SU-DHL-6 (cell line): Measurements from ENCODE around the gene SMIM34.
"Not testable (repeated sequence)": the region's sequence is repeated elsewhere in the genome, so short reads cannot be mapped to it uniquely, and the experiment has no call there.

Experiments used
- H2AFZ ChIP-seq: fragments of 200-600 bp; sonication (generic); 2 replicates; pipeline ENCODE4 v1.6.1; 2014; ENCODE audit warnings: low read depth, mild to moderate bottlenecking, moderate library complexity, mixed read lengths, antibody characterized with exemption, low read length; ENCODE audit not compliant: severe bottlenecking
- H3F3A ChIP-seq: fragments of 200-600 bp; shearing (Covaris generic); 2 replicates; pipeline ENCODE4 v1.6.0; 2016; ENCODE audit warnings: antibody characterized with exemption, mild to moderate bottlenecking; ENCODE audit not compliant: insufficient read depth
- H3K27ac ChIP-seq: fragments of 200-600 bp; sonication (generic); 2 replicates; pipeline ENCODE4 v1.5.1; 2016; ENCODE audit warnings: low read depth, mild to moderate bottlenecking, low read length, moderate library complexity, mixed read lengths
- H3K27me3 ChIP-seq: fragments of 200-600 bp; sonication (generic), shearing (Covaris generic); 2 replicates; pipeline ENCODE4 v1.6.0; 2014; ENCODE audit warnings: mild to moderate bottlenecking, low read length
- H3K36me3 ChIP-seq: fragments of 200-600 bp; sonication (generic); 2 replicates; pipeline ENCODE4 v1.6.1; 2014; ENCODE audit warnings: mild to moderate bottlenecking, low read length, mixed read lengths
- H3K4me2 ChIP-seq: fragments of 300-600, 200-600 bp; shearing (Covaris generic), sonication (generic); 2 replicates; pipeline ENCODE4 v1.6.0; 2014; ENCODE audit warnings: low read length, low read depth, mild to moderate bottlenecking; ENCODE audit not compliant: poor library complexity, severe bottlenecking
- H3K4me3 ChIP-seq: fragments of 200-600 bp; sonication (generic); 2 replicates; pipeline ENCODE4 v1.5.1; 2014; ENCODE audit warnings: antibody characterized with exemption, low read length, mild to moderate bottlenecking, mixed read lengths; ENCODE audit not compliant: insufficient read depth, poor library complexity, severe bottlenecking
- H3K79me2 ChIP-seq: fragments of 200-600 bp; sonication (generic); 2 replicates; pipeline ENCODE4 v1.6.1; 2014; ENCODE audit warnings: mild to moderate bottlenecking, low read length, moderate library complexity; ENCODE audit not compliant: insufficient read depth
- H3K9ac ChIP-seq: fragments of 200-600 bp; sonication (generic); 2 replicates; pipeline ENCODE4 v1.7.0; 2014; ENCODE audit warnings: mild to moderate bottlenecking, low read length
- H3K9me2 ChIP-seq: fragments of 200-600 bp; sonication (generic); replicated peaks from 2 replicates; pipeline ENCODE4 v1.6.1; 2014; ENCODE audit warnings: low read length; ENCODE audit not compliant: insufficient read depth
- H3K9me3 ChIP-seq: fragments of 200-600 bp; sonication (generic); 2 replicates; pipeline ENCODE4 v1.6.1; 2014; ENCODE audit warnings: low read length, mixed read lengths; ENCODE audit not compliant: insufficient read depth
- H4K20me1 ChIP-seq: fragments of 200-600 bp; sonication (generic); 2 replicates; pipeline ENCODE4 v1.6.1; 2014; ENCODE audit warnings: low read depth, mild to moderate bottlenecking, antibody characterized with exemption, low read length, moderate library complexity, mixed read lengths

Gene SMIM34

GRCh38 chr21:34429710-34430109 is 6.0 kb upstream of the SMIM34 start:
- H3K9me2 ChIP-seq: not testable (repeated sequence)

GRCh38 chr21:34428441-34428840 is 4.7 kb upstream of the SMIM34 start:
- not testable (repeated sequence) for H2AFZ ChIP-seq

More at GRCh38 chr21:34429710-34430109, 6.0 kb upstream of the SMIM34 start:
- not testable (repeated sequence) for H4K20me1 ChIP-seq, H3F3A ChIP-seq, H3K36me3 ChIP-seq, H3K9me3 ChIP-seq, H3K27ac ChIP-seq, H3K79me2 ChIP-seq, H3K4me2 ChIP-seq, H3K4me3 ChIP-seq, H3K9ac ChIP-seq, H2AFZ ChIP-seq, H3K27me3 ChIP-seq

DNA sequence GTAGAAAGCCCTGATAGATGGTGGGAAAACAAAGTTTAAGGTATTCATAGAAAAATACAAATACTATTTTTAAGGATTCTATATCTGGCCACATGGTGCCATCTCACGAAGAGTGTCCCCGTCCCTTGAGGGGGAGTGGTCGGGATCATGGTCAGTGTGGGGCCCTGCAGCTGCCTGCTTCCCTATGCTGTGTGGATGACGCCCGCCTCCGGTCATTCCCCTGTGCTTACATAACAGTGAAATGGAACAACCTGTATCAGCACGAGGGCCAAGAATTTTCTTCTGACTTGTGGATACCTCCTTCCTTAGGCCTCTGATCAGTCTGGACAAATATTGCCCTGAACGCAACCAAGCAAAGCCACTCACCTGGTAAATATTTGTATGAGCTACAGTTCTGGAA is 3.6 kb upstream of the SMIM34 start:
- not testable (repeated sequence) for H2AFZ ChIP-seq, H3K36me3 ChIP-seq, H3K27me3 ChIP-seq, H3K4me3 ChIP-seq, H3K9me2 ChIP-seq, H3F3A ChIP-seq, H3K79me2 ChIP-seq, H3K9ac ChIP-seq, H3K4me2 ChIP-seq, H4K20me1 ChIP-seq, H3K27ac ChIP-seq, H3K9me3 ChIP-seq

More at GRCh38 chr21:34428441-34428840, 4.7 kb upstream of the SMIM34 start:
- H4K20me1 ChIP-seq, H3K79me2 ChIP-seq, H3K9me3 ChIP-seq, H3K27me3 ChIP-seq, H3K9ac ChIP-seq, H3K4me2 ChIP-seq, H3K27ac ChIP-seq, H3K4me3 ChIP-seq, H3K9me2 ChIP-seq, H3K36me3 ChIP-seq, H3F3A ChIP-seq: not testable (repeated sequence)

DNA sequence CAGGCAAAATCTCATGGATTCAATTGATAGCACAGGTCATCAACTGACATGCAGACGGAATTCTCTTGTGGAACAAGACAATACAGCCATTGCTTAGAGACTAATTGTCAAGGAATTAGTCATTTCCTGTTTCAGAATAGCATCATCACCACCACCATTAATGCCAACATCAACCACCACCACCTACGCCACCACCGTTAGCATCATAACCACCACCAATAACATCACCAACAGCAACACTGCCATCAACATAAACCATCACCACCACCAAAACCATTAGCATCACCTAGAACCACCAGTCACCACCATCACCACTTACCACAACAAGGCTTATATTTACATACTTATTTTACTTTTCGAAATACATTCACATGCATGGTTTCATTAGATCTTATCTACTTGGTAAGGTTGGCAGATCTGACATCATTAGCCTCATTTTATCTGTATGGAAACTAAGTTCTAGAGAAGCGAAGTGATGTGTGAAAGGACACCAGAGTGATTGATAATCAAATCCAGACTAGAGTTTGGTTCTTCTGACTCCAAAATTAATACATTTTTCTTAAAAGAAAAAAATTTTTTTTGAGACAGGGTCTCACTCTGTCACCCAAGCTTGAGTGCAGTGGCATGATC is 6.2 kb downstream of the SMIM34 start:
- not testable (repeated sequence) for H3K9ac ChIP-seq, H3K4me3 ChIP-seq, H3K27me3 ChIP-seq, H3F3A ChIP-seq, H4K20me1 ChIP-seq, H3K36me3 ChIP-seq, H2AFZ ChIP-seq, H3K4me2 ChIP-seq, H3K79me2 ChIP-seq, H3K9me3 ChIP-seq, H3K9me2 ChIP-seq, H3K27ac ChIP-seq

GRCh38 chr21:34407294-34407693 is 16.5 kb downstream of the SMIM34 start:
- not testable (repeated sequence) for H3K36me3 ChIP-seq, H3K79me2 ChIP-seq

DNA sequence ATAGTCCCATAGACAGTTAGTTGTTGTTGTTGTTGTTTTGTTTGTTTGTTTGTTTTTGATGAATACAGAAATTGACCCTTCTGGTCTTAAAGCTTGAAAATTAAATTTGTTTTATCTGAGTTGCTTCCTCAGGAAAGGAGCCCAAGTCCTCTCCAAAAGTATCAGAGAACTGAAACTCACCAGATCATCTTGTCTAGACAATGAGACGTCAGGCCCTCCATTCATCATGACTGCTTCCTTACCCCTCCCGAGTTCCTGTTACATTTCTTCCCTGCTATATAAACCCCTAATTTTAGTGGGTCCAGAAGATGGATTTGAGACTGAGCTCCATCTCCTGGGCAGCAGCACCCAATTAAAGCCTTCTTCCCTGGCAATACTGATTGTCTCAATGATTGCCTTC is 17.1 kb downstream of the SMIM34 start:
- H3K36me3 ChIP-seq, H3K4me3 ChIP-seq, H3K4me2 ChIP-seq, H4K20me1 ChIP-seq, H3K9ac ChIP-seq, H3K27me3 ChIP-seq, H3K79me2 ChIP-seq, H3K9me2 ChIP-seq, H2AFZ ChIP-seq, H3K9me3 ChIP-seq, H3K27ac ChIP-seq, H3F3A ChIP-seq: not testable (repeated sequence)

More at GRCh38 chr21:34407294-34407693, 16.5 kb downstream of the SMIM34 start:
- not testable (repeated sequence) for H3K4me3 ChIP-seq, H3F3A ChIP-seq, H3K27ac ChIP-seq, H3K27me3 ChIP-seq, H3K9ac ChIP-seq, H2AFZ ChIP-seq, H3K9me2 ChIP-seq, H4K20me1 ChIP-seq, H3K4me2 ChIP-seq, H3K9me3 ChIP-seq

GRCh38 chr21:34406102-34406501 is 17.6 kb downstream of the SMIM34 start:
- H4K20me1 ChIP-seq, H3K79me2 ChIP-seq, H3F3A ChIP-seq, H3K9ac ChIP-seq, H3K9me3 ChIP-seq, H3K9me2 ChIP-seq, H2AFZ ChIP-seq, H3K36me3 ChIP-seq, H3K27ac ChIP-seq, H3K27me3 ChIP-seq, H3K4me2 ChIP-seq, H3K4me3 ChIP-seq: not testable (repeated sequence)

GRCh38 chr21:34405686-34406085 is 18.1 kb downstream of the SMIM34 start:
- H3K9me2 ChIP-seq, H3K9ac ChIP-seq, H2AFZ ChIP-seq, H3K79me2 ChIP-seq, H3K27me3 ChIP-seq, H4K20me1 ChIP-seq, H3K36me3 ChIP-seq, H3K4me3 ChIP-seq, H3K4me2 ChIP-seq, H3F3A ChIP-seq, H3K9me3 ChIP-seq, H3K27ac ChIP-seq: not testable (repeated sequence)
